HUES64 (cell line): ENCODE data around the gene CNOT6L.

Experiments
- H3K27ac ChIP-seq: 2 replicates; pipeline ENCODE4 v1.7.0; 2013; ENCODE audit warnings: low read depth, low read length, inconsistent platforms
- H3K27me3 ChIP-seq: 2 replicates; pipeline ENCODE4 v1.6.1; 2013; ENCODE audit warnings: mild to moderate bottlenecking, low read length; ENCODE audit not compliant: insufficient read depth
- H3K36me3 ChIP-seq: 2 replicates; pipeline ENCODE4 v1.6.1; 2013; ENCODE audit warnings: mild to moderate bottlenecking, low read length; ENCODE audit not compliant: insufficient read depth
- H3K4me1 ChIP-seq: 2 replicates; pipeline ENCODE4 v1.6.1; 2013; ENCODE audit warnings: mild to moderate bottlenecking, low read length, moderate library complexity; ENCODE audit not compliant: insufficient read depth
- H3K4me3 ChIP-seq: 2 replicates; pipeline ENCODE4 v1.5.1; 2013; ENCODE audit warnings: mild to moderate bottlenecking, low read length, moderate library complexity
- H3K9ac ChIP-seq: 2 replicates; pipeline ENCODE4 v1.6.1; 2013; ENCODE audit warnings: mild to moderate bottlenecking, low read depth, low read length
- H3K9me3 ChIP-seq: 2 replicates; pipeline ENCODE4 v1.6.1; 2013; ENCODE audit warnings: low read depth, low read length; ENCODE audit not compliant: insufficient read depth
- WGBS: fragments of 150-250, 120-280 bp; methylation state at CpG from one replicate; pipeline ENCODE4 v1.1.7; 2013; ENCODE audit warnings: missing lambda C conversion rate; 5-methylcytosine and 5-hydroxymethylcytosine counted together

The CNOT6L gene

GRCh38 chr4:77848508-77848907, 29.3 kb upstream of the CNOT6L start:
- Histone ChIP-seq H3K4me1 (no peaks in the 10 kb centered on the region), H3K36me3 (no peaks in the 10 kb centered on the region), H3K9me3 (no peaks in the 10 kb centered on the region), H3K27me3 (no peaks in the 10 kb centered on the region), H3K4me3 (no peak overlapping the region), H3K27ac (no peak overlapping the region), H3K9ac (no peak overlapping the region)
- WGBS, result 96% methylated on average over 6 of the region's 6 CpGs

DNA sequence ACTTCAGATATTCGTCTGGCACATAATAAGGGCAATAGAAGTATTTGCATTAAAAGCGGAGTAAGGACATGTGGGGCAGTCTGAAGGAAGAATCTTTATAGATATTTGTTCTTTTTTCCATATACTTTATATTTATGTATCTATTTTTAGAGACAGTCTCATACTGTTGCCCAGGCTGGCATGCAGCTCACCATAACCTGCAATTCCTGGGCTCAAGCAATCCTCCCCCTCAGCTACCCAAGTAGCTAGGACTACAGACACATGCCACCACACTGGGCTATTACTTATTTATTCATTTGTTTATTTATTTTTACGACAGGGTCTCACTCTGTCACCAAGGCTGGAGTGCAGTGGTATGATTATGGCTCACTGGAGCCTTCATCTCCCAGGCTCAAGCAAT, 26.8 kb upstream of the CNOT6L start:
- Histone ChIP-seq H3K9me3 (no peaks in the 10 kb centered on the region), H3K27ac (no peak overlapping the region), H3K36me3 (no peaks in the 10 kb centered on the region), H3K9ac (no peak overlapping the region), H3K27me3 (no peaks in the 10 kb centered on the region), H3K4me1 (no peaks in the 10 kb centered on the region), H3K4me3 (no peak overlapping the region)
- WGBS, result 97% methylated on average over 3 of the region's 3 CpGs

DNA sequence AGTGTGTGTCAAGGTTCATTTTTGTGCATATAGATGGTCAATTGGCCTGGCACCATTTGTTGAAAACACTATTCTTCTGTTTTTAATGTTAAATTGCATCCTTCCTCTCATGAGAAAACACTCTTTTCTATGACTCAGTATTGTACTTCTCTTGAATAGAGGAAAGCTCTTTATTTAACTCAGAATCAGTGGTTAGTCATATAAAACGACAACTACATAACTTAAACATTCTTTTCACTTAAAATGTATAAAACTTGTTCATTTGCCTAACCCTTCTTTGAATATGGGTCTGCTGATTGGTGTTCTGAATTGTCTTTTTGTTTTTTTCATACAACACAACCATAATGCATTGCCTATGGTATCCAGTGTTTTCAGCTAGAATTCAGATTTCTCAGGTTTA, 26.2 kb upstream of the CNOT6L start:
- Histone ChIP-seq H3K4me3 (no peak overlapping the region), H3K9ac (no peak overlapping the region), H3K27ac (no peak overlapping the region), H3K27me3 (no peaks in the 10 kb centered on the region), H3K9me3 (no peaks in the 10 kb centered on the region), H3K36me3 (no peaks in the 10 kb centered on the region), H3K4me1 (no peaks in the 10 kb centered on the region)
- WGBS, result no CpG with 5 or more reads among the region's 1 CpG

- no peak overlapping the region for H3K9ac ChIP-seq
- H3K36me3 ChIP-seq, result no peaks in the 10 kb centered on the region
- WGBS, result 100% methylated on average over 1 of the region's 1 CpG
- no peaks in the 10 kb centered on the region for H3K27me3 ChIP-seq
- no peaks in the 10 kb centered on the region for H3K4me1 ChIP-seq
- H3K4me3 ChIP-seq, result no peak overlapping the region
- H3K27ac ChIP-seq, result no peak overlapping the region
- H3K9me3 ChIP-seq, result no peaks in the 10 kb centered on the region
Observed at GRCh38 chr4:77844363-77844762, 25.2 kb upstream of the CNOT6L start.

DNA sequence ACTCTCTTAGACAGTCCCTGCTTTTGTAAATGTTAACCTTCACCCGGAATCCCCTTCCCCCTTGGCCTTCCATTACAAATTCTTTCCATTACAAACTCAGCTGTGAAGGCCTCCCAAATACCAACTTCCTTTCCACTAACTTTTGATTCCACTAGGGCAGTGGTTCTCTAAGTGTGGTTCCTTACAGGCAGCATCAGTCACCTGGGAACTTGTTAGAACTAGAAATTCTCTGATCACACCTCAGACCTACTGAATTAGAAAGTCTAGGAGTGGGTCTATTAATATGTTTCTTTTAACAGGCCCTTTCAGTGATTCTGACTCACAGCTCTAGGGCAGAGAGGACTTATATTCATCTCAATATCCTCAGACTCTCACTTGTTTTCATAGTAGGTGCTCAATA, 24.5 kb upstream of the CNOT6L start:
- Histone ChIP-seq H3K4me3 (no peak overlapping the region), H3K4me1 (no peaks in the 10 kb centered on the region), H3K36me3 (no peaks in the 10 kb centered on the region), H3K27me3 (no peaks in the 10 kb centered on the region), H3K9me3 (no peaks in the 10 kb centered on the region), H3K9ac (no peak overlapping the region), H3K27ac (no peak overlapping the region)
- WGBS, result 60% methylated on average over 1 of the region's 1 CpG

DNA sequence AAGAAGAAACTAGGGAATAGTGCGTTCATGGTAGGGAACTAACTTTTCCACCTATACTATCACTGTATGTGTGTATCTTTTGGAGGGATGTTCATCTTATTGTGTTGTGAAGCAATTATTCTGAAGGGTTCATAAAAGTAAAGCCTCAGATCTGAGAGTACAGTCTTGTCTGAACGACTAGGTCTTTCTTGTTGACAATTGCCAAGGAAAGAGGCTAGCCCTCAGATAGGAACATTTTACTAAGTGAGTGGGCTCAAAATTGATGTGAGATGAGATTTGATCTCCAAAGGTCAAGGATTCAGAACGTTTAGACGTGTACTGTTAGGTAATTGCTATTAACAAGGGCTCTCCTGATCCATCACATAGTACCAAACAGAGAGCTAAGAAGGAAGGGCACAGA, 15.2 kb upstream of the CNOT6L start:
- no peaks in the 10 kb centered on the region for H3K4me1 ChIP-seq
- WGBS, result 83% methylated on average over 3 of the region's 4 CpGs
- H3K27me3 ChIP-seq, result no peaks in the 10 kb centered on the region; the same call in 1 of the 2 replicates
- no peaks in the 10 kb centered on the region for H3K9me3 ChIP-seq
- no peak overlapping the region for H3K27ac ChIP-seq
- H3K36me3 ChIP-seq, result no peaks in the 10 kb centered on the region
- no peak overlapping the region for H3K4me3 ChIP-seq
- no peak overlapping the region for H3K9ac ChIP-seq

GRCh38 chr4:77833126-77833724, 14.1 kb upstream of the CNOT6L start:
- Histone ChIP-seq H3K4me3 (no peak overlapping the region), H3K4me1 (no peaks in the 10 kb centered on the region), H3K27me3 (no peaks in the 10 kb centered on the region; the same call in 1 of the 2 replicates), H3K9ac (no peak overlapping the region), H3K9me3 (no peaks in the 10 kb centered on the region), H3K36me3 (no peaks in the 10 kb centered on the region), H3K27ac (no peak overlapping the region)
- WGBS, result 71% methylated on average over 2 of the region's 2 CpGs

DNA sequence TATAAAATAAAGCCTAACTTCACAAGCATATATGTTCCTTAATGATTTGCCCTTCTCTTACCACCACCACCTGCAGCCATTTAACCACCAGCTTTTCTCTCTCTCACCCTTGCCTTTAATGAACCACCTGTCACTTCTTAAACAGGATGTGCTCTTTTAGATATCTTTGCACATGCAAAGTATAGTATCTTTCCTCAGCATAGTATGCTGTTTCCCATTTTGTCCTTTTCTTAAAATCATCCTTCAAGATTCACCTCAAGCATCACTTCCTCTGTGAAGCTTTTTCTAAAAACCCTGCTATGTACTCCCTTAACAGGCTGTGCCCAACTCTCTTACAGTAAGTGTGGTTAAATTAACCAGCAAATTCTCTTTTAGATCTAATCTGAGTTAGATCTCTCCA, 8.2 kb upstream of the CNOT6L start:
- no peak overlapping the region for H3K4me3 ChIP-seq
- no peaks in the 10 kb centered on the region for H3K36me3 ChIP-seq
- no peak overlapping the region for H3K9ac ChIP-seq
- H3K9me3 ChIP-seq, result no peaks in the 10 kb centered on the region
- no peak overlapping the region for H3K27ac ChIP-seq
- H3K4me1 ChIP-seq, result no peaks in the 10 kb centered on the region
- H3K27me3 ChIP-seq, result no peaks in the 10 kb centered on the region; the same call in 1 of the 2 replicates

DNA sequence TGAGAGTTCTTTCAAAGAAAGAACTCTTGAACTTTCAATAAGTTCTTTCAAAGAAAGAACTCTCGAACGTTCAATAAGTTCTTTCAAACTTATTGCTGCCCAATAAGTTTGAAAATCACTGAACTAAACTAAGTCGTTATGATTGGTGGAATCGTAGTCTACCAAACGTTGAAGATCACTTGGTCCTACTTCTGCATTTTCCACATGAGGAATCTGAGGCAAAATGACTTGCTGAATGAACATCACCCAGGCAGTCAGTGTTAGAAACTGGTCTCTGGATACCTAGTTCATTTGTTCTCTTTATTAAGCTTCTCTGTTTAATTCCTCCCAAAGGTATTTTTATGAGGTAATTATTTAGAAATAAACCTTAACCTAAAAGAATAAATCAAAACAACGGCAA, 7.1 kb upstream of the CNOT6L start:
- WGBS, result 84% methylated on average over 6 of the region's 6 CpGs
- H3K27me3 ChIP-seq, result peaks cover 5% of the 10 kb centered on the region; the same call in 1 of the 2 replicates
- no peaks in the 10 kb centered on the region for H3K4me1 ChIP-seq
- no peaks in the 10 kb centered on the region for H3K36me3 ChIP-seq
- H3K9ac ChIP-seq, result no peak overlapping the region
- H3K27ac ChIP-seq, result no peak overlapping the region
- no peak overlapping the region for H3K4me3 ChIP-seq
- no peaks in the 10 kb centered on the region for H3K9me3 ChIP-seq

DNA sequence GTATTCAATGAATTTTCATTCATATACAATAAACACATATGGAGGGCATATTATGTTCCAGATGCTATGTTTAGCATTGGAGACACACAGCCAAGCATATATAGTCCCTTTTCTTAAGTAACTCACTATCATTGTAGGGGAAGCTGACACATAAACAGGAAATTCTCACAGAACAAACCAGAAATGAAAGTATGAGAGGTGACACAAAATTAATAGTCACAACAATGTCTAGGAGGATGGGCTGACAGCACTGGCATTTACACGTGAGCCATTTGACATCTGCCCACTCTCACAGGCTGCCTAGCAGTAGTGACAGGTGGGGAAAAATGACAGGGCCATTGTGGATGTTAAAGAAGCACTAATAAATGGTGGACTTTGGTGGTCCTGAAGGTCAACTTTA, 2.6 kb upstream of the CNOT6L start:
- Histone ChIP-seq H3K4me1 (peaks cover 5% of the 10 kb centered on the region), H3K9me3 (no peaks in the 10 kb centered on the region), H3K27me3 (peaks cover 24% of the 10 kb centered on the region), H3K9ac (no peak overlapping the region), H3K27ac (no peak overlapping the region), H3K36me3 (no peaks in the 10 kb centered on the region), H3K4me3 (no peak overlapping the region)
- 92% methylated on average over 1 of the region's 1 CpG for WGBS

DNA sequence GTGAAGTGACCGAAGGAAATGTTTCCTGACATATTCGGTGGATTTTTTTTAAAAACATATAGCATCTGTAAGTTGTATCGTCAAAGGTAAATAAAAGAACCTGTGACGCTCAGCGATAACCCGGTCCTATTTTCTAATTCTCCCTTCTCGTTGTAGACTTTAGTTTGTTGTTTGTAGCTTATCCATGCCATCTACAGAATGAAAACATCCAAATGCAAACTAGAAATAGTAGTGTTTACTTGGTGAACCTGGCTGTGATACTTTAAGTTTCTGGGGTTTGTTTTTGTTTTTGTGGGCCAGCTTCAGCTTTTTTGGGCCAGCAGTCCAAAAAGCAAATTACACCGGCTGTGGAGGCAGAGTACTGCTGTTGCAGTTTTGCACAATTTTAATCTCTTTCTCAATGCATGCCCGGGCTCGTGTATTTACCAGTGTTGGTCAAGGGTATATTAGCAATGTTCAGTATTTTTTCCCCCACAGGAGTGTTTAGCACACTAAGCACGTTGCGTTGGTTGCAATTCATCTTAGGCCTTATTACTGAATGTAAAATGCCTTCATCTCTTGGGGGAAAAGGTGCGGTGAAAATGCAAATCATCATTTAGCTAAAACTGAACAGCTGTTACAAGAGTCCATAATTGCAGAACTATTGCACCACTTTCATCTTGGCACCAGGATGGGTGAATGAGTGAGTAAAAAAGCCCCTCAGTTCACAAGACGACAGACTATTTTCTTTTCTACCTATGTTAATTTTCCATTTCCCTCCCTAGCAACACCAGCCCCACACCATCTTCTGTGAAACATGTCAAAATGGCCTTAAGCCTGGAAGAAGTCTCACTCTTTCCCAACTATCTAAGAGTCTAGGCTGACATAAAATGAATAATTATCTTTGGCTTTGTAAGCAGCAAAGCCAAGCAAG, 1.7 kb upstream of the CNOT6L start:
- Histone ChIP-seq H3K9me3 (no peaks in the 10 kb centered on the region), H3K27ac (peak overlapping the region; percentile 27; the same call in 1 of the 2 replicates), H3K27me3 (peaks cover 24% of the 10 kb centered on the region), H3K9ac (peak overlapping the region; percentile 59), H3K4me1 (peaks cover 5% of the 10 kb centered on the region), H3K36me3 (no peaks in the 10 kb centered on the region), H3K4me3 (peak overlapping the region; percentile 73)
- WGBS, result 48% methylated on average over 13 of the region's 14 CpGs
